ENCODE measurements around the gene RAB29. TPM values are rescaled to one million over a fixed set of nuclear protein-coding genes. Genes with fewer than 3 reads are reported as not detected.
A peak's percentile ranks its signal among the peaks of the same experiment; 100 is the strongest.

The RAB29 gene
- total and polyA plus RNA-seq, 2 donors (not counting 1 experiment from before 2014, with no cell fraction given): 51.7 to 61.4 TPM

DNA sequence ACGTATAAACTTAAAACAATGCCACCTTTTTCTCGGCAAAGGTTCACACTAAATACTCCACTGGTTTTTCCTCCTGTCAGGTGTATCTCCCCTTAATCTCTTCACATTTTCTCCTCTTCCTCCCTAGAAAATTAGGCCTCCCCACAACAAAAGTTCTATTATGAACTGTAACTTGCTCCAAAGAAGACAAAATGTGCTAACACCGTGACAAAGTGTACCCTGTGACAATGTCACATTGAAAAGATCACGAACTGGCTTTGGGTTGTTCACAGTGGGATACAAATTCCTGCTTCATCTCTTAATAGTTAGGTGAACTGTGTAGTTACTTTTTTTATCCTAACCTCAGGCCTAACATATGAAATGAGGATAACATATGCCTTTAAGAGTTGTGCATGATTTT, 31.3 kb downstream of the RAB29 start:
- Mint-ChIP-seq H3K27ac (peak overlapping the region; percentile 0), H3K4me1 (peaks cover 62% of the 10 kb centered on the region), H3K9me3 (ENCODE audit: insufficient read depth) (no peaks in the 10 kb centered on the region), H3K27me3 (no peaks in the 10 kb centered on the region), H3K4me3 (no peak overlapping the region)
- H3K4me2 ChIP-seq (replicated peaks; ENCODE audit: low read depth, low read length, poor library complexity, severe bottlenecking): no peak overlapping the region
- no peak overlapping the region for H3K9ac ChIP-seq (ENCODE audit: low read length)
- ATAC-seq (ENCODE audit: low read depth) (no peak), DNase-seq (no peak)
- H3K27me3 ChIP-seq (replicated peaks in 1 of 4; ENCODE audit: control extremely low read depth in 1 of 4, control insufficient read depth in 3 of 4, insufficient read depth in 4 of 4, low read length in 3 of 4): no peaks in the 10 kb centered on the region
- H3K9me3 ChIP-seq (ENCODE audit: control extremely low read depth in 1 of 3, control insufficient read depth in 2 of 3, insufficient read depth in 1 of 3, low read length in 2 of 3): peaks cover 0 to 4% (median 0%) of the 10 kb centered on the region in 3 donors
- H3K4me1 ChIP-seq (ENCODE audit: control insufficient read depth in 2 of 2, insufficient read depth in 2 of 2, low read length in 2 of 2): peaks cover 35 to 38% of the 10 kb centered on the region in 2 donors
- H3K27ac ChIP-seq (ENCODE audit: low read length in 2 of 2): no peak overlapping the region
- H3K79me2 ChIP-seq (ENCODE audit: control insufficient read depth, insufficient read depth, low read length): peaks cover 91% of the 10 kb centered on the region
- intact Hi-C loops (cut with micrococcal nuclease): loop anchor here (10.0 kb wide), 1 partner anchor 619 kb away; the partner anchor contains the start of gene RBBP5
- no peak for TF ChIP-seq EZH2 (IDR thresholded peaks at IDR 0.05; ENCODE audit: borderline replicate concordance, insufficient read depth, low read depth, low read length, poor library complexity, severe bottlenecking)
- H2AFZ ChIP-seq (ENCODE audit: insufficient read depth, low read depth, low read length, poor library complexity, severe bottlenecking): no peak overlapping the region
- peaks cover 65% of the 10 kb centered on the region for H4K20me1 ChIP-seq (ENCODE audit: control insufficient read depth, insufficient read depth, low read length, poor library complexity, severe bottlenecking)
- ChIA-PET POLR2A (no interaction called here), CTCF (interaction anchor here (1.1 to 1.2 kb wide), 2 partner anchors 33 to 233 kb away, joined by 4 read pairs; no protein-coding TSS in a partner anchor)
- H3K4me3 ChIP-seq (ENCODE audit: control extremely low read depth in 1 of 5, extremely low read depth in 1 of 5, insufficient read depth in 1 of 5, low read depth in 2 of 5, low read length in 4 of 5): no peak overlapping the region
- peaks cover 0 to 1% of the 10 kb centered on the region in 2 experiments for H3K36me3 ChIP-seq (replicated peaks in 1 of 2; ENCODE audit: control extremely low read depth in 1 of 2, control insufficient read depth in 1 of 2, extremely low read depth in 1 of 2, insufficient read depth in 2 of 2, low read length in 1 of 2)
- 90% methylated on average over 3 of the region's 4 CpGs for WGBS (ENCODE audit: insufficient coverage)

- no peak overlapping the region for H3K27ac ChIP-seq (ENCODE audit: low read length in 2 of 2)
Measured at GRCh38 chr1:205741681-205742080, 33.6 kb downstream of the RAB29 start.

More at GRCh38 chr1:205741681-205742080, 33.6 kb downstream of the RAB29 start:
- Mint-ChIP-seq H3K27me3 (no peaks in the 10 kb centered on the region), H3K4me1 (peaks cover 50% of the 10 kb centered on the region), H3K27ac (no peak overlapping the region), H3K9me3 (ENCODE audit: insufficient read depth) (no peaks in the 10 kb centered on the region), H3K4me3 (peak overlapping the region; percentile 27)
- ChIA-PET CTCF (interaction anchor here (1.1 to 1.5 kb wide), 3 partner anchors 30 to 235 kb away, joined by 3 to 6 read pairs (median 4); no protein-coding TSS in a partner anchor), POLR2A (no interaction called here)
- Histone ChIP-seq H3K9me3 (ENCODE audit: control extremely low read depth in 1 of 3, control insufficient read depth in 2 of 3, insufficient read depth in 1 of 3, low read length in 2 of 3) (peaks cover 0 to 4% (median 0%) of the 10 kb centered on the region in 3 donors), H3K27me3 (replicated peaks in 1 of 4; ENCODE audit: control extremely low read depth in 1 of 4, control insufficient read depth in 3 of 4, insufficient read depth in 4 of 4, low read length in 3 of 4) (no peaks in the 10 kb centered on the region), H3K4me3 (ENCODE audit: control extremely low read depth in 1 of 5, extremely low read depth in 1 of 5, insufficient read depth in 1 of 5, low read depth in 2 of 5, low read length in 4 of 5) (no peak overlapping the region), H3K4me1 (ENCODE audit: control insufficient read depth in 2 of 2, insufficient read depth in 2 of 2, low read length in 2 of 2) (peaks cover 15 to 21% of the 10 kb centered on the region in 2 donors), H4K20me1 (ENCODE audit: control insufficient read depth, insufficient read depth, low read length, poor library complexity, severe bottlenecking) (peaks cover 64% of the 10 kb centered on the region), H3K9ac (ENCODE audit: low read length) (no peak overlapping the region), H3K79me2 (ENCODE audit: control insufficient read depth, insufficient read depth, low read length) (peaks cover 86% of the 10 kb centered on the region), H3K36me3 (replicated peaks in 1 of 2; ENCODE audit: control extremely low read depth in 1 of 2, control insufficient read depth in 1 of 2, extremely low read depth in 1 of 2, insufficient read depth in 2 of 2, low read length in 1 of 2) (peaks cover 0 to 1% of the 10 kb centered on the region in 2 experiments), H3K4me2 (replicated peaks; ENCODE audit: low read depth, low read length, poor library complexity, severe bottlenecking) (peak overlapping the region; percentile 34), H2AFZ (ENCODE audit: insufficient read depth, low read depth, low read length, poor library complexity, severe bottlenecking) (no peak overlapping the region)
- DNase-seq (no peak), ATAC-seq (ENCODE audit: low read depth) (no peak)
- 100% methylated on average over 1 of the region's 1 CpG for WGBS (ENCODE audit: insufficient coverage)
- no peak for TF ChIP-seq EZH2 (IDR thresholded peaks at IDR 0.05; ENCODE audit: borderline replicate concordance, insufficient read depth, low read depth, low read length, poor library complexity, severe bottlenecking)
- TF ChIP-seq, protein P1, sequence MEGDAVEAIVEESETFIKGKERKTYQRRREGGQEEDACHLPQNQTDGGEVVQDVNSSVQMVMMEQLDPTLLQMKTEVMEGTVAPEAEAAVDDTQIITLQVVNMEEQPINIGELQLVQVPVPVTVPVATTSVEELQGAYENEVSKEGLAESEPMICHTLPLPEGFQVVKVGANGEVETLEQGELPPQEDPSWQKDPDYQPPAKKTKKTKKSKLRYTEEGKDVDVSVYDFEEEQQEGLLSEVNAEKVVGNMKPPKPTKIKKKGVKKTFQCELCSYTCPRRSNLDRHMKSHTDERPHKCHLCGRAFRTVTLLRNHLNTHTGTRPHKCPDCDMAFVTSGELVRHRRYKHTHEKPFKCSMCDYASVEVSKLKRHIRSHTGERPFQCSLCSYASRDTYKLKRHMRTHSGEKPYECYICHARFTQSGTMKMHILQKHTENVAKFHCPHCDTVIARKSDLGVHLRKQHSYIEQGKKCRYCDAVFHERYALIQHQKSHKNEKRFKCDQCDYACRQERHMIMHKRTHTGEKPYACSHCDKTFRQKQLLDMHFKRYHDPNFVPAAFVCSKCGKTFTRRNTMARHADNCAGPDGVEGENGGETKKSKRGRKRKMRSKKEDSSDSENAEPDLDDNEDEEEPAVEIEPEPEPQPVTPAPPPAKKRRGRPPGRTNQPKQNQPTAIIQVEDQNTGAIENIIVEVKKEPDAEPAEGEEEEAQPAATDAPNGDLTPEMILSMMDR (IDR thresholded peaks at IDR 0.05): no peak
- intact Hi-C loops (cut with micrococcal nuclease): loop anchor here (10.0 kb wide), 1 partner anchor 617 kb away; the partner anchor contains the start of gene RBBP5

Measured in B cell (primary cell).